Gastrocnemius medialis (tissue), 4 donors: ENCODE measurements around the gene RTN4RL1. TPM values are rescaled to one million over a fixed set of nuclear protein-coding genes. Genes with fewer than 3 reads are reported as not detected.

Experiments
- ATAC-seq, 2 donors: fragments of 150-250 bp; one replicate each; pipeline ENCODE4 v1.9.1; 2016
- DNase-seq, 2 donors: peaks; one replicate each; pipeline ENCODE4 v3.0.0-alpha.2; 2019
- H3K27ac ChIP-seq, 4 donors: fragments of 200-600 bp; sonication (generic); 1 replicate in 1 of 4; 2 replicates in 3 of 4; pipeline ENCODE4 v1.5.1; 2016 to 2018; ENCODE audit warnings: mild to moderate bottlenecking in 2 of 4, moderate library complexity in 1 of 4
- H3K27me3 ChIP-seq, 3 donors: fragments of 200-600 bp; sonication (generic) in 2 of 3; 1 replicate in 1 of 3; 2 replicates in 2 of 3; pipeline versions ENCODE4 v1.5.1 to v1.6.0; 2016 to 2019; ENCODE audit warnings: mild to moderate bottlenecking in 1 of 3, moderate library complexity in 1 of 3
- H3K36me3 ChIP-seq, 2 donors: fragments of 200-600 bp; sonication (generic) in 1 of 2; one replicate each; pipeline ENCODE4 v1.5.1; 2017 to 2018
- H3K4me1 ChIP-seq, 2 donors: fragments of 200-600 bp; sonication (generic) in 1 of 2; one replicate each; pipeline ENCODE4 v1.5.1; 2016 to 2017; ENCODE audit warnings: mild to moderate bottlenecking in 2 of 2
- H3K4me3 ChIP-seq, 4 donors: fragments of 200-600 bp; sonication (generic) in 3 of 4; 1 replicate in 1 of 4; 2 replicates in 3 of 4; pipeline ENCODE4 v1.5.1; 2016 to 2019; ENCODE audit warnings: mild to moderate bottlenecking in 2 of 4
- H3K9me3 ChIP-seq, 3 donors: fragments of 200-600 bp; sonication (generic) in 2 of 3; 1 replicate in 1 of 3; 2 replicates in 2 of 3; pipeline ENCODE4 v1.5.1; 2016 to 2019
- CTCF ChIP-seq, 5 experiments: fragments of 450-650 bp in 3 of 5; fragments of 200-600 bp in 2 of 5; sonication (generic) in 2 of 5; IDR thresholded peaks in 4 of 5; conservative IDR thresholded peaks in 1 of 5; 1 replicate in 4 of 5; 2 replicates in 1 of 5; pipeline ENCODE4 v1.5.1; 2016 to 2019; ENCODE audit warnings: antibody characterized with exemption in 5 of 5, mild to moderate bottlenecking in 3 of 5, moderate library complexity in 3 of 5
- POLR2A ChIP-seq, 2 donors: fragments of 450-650 bp; IDR thresholded peaks; one replicate each; pipeline ENCODE4 v1.6.1; 2017; ENCODE audit warnings: antibody characterized with exemption in 2 of 2, mild to moderate bottlenecking in 2 of 2, moderate library complexity in 2 of 2
- in situ Hi-C, 4 donors: fragments of 200-750 bp; cut with MboI; loops; one replicate each; pipeline versions ENCODE4 v1.15.0 to v1.8.0; 2017; ENCODE audit warnings: low sequenced_read_pairs in 4 of 4
- intact Hi-C: fragments of 100-400 bp; cut with DNase I; formaldehyde crosslinking; loops from one replicate; pipeline ENCODE4 v1.15.1; 2023; ENCODE audit warnings: low total_unique reads
- total RNA-seq, 4 donors: library from RNA; depleted of rRNA; stranded (reverse); fragments of >200 nt; gene quantifications; one replicate each; pipeline versions ENCODE4 v1.1.0 to v1.2.3, GENCODE V29; 2016

RTN4RL1 gene
- total RNA-seq, 4 donors from 2014 or later = 0.31 to 1.7 (median 1.2) TPM

- Histone ChIP-seq H3K36me3 (no peaks in the 10 kb centered on the region), H3K4me3 (peak overlapping the region; percentile 18 to 46 (median 30)), H3K27me3 (peaks cover 6 to 12% (median 8%) of the 10 kb centered on the region in 3 donors), H3K27ac (no peak overlapping the region), H3K9me3 (no peaks in the 10 kb centered on the region), H3K4me1 (peaks cover 30 to 32% of the 10 kb centered on the region in 2 donors)
- in situ Hi-C loops (loop anchor here (10.0 to 25.0 kb wide), 3 partner anchors 117 to 354 kb away; partner anchors contain the start of gene RTN4RL1 (in 1 of the 4)), intact Hi-C loops (loop anchor here (1.0 to 10.0 kb wide), 4 partner anchors 95 to 377 kb away; partner anchors contain the start of gene OVCA2)
- DNase-seq (no peak), ATAC-seq (peak in 1 of 2 donors; percentile 20)
- TF ChIP-seq POLR2A (IDR thresholded peaks at IDR 0.05) (no peak), CTCF (IDR thresholded peaks at IDR 0.05 in 4 of 5, conservative IDR thresholded peaks at IDR 0.05 in 1 of 5) (no peak)
These were observed 117.0 kb downstream of the RTN4RL1 start for GRCh38 chr17:1907909-1908698.

GRCh38 chr17:1907216-1907631 is 117.9 kb downstream of the RTN4RL1 start:
- H3K27me3 ChIP-seq = peaks cover 5 to 12% (median 6%) of the 10 kb centered on the region in 3 donors
- H3K4me1 ChIP-seq = peaks cover 30 to 32% of the 10 kb centered on the region in 2 donors
- DNase-seq = peak; percentile 52 to 59
- no peaks in the 10 kb centered on the region for H3K9me3 ChIP-seq
- in situ Hi-C loops (loop anchor here (10.0 to 25.0 kb wide), 3 partner anchors 118 to 355 kb away; partner anchors contain the start of gene RTN4RL1 (in 1 of the 4)), intact Hi-C loops (loop anchor here (10.0 kb wide), 1 partner anchor 378 kb away; no protein-coding TSS in a partner anchor)
- H3K36me3 ChIP-seq = no peaks in the 10 kb centered on the region
- H3K27ac ChIP-seq = no peak overlapping the region
- TF ChIP-seq POLR2A (IDR thresholded peaks at IDR 0.05) (no peak), CTCF (IDR thresholded peaks at IDR 0.05 in 4 of 5, conservative IDR thresholded peaks at IDR 0.05 in 1 of 5) (no peak)
- peak; percentile 60 to 61 for ATAC-seq
- no peak overlapping the region for H3K4me3 ChIP-seq

- H3K9me3 ChIP-seq = no peaks in the 10 kb centered on the region
- TF ChIP-seq CTCF (IDR thresholded peaks at IDR 0.05 in 4 of 5, conservative IDR thresholded peaks at IDR 0.05 in 1 of 5) (no peak), POLR2A (IDR thresholded peaks at IDR 0.05) (no peak)
- no peak overlapping the region for H3K4me3 ChIP-seq
- in situ Hi-C loops = loop anchor here (10.0 to 25.0 kb wide), 3 partner anchors 118 to 356 kb away; partner anchors contain the start of gene RTN4RL1 (in 1 of the 4)
- H3K27ac ChIP-seq = no peak overlapping the region
- DNase-seq = no peak
- no peak for ATAC-seq
- peaks cover 2 to 12% (median 5%) of the 10 kb centered on the region in 3 donors for H3K27me3 ChIP-seq
- H3K36me3 ChIP-seq = no peaks in the 10 kb centered on the region
- intact Hi-C loops = loop anchor here (10.0 kb wide), 1 partner anchor 378 kb away; no protein-coding TSS in a partner anchor
- peaks cover 30 to 32% of the 10 kb centered on the region in 2 donors for H3K4me1 ChIP-seq
These were observed 118.5 kb downstream of the RTN4RL1 start for GRCh38 chr17:1906662-1907101.

GRCh38 chr17:1905190-1905913 is 119.8 kb downstream of the RTN4RL1 start:
- Histone ChIP-seq H3K4me1 (peaks cover 30 to 32% of the 10 kb centered on the region in 2 donors), H3K27ac (peak overlapping the region in 1 of 4 donors; percentile 49), H3K36me3 (no peaks in the 10 kb centered on the region), H3K27me3 (peaks cover 0 to 12% (median 2%) of the 10 kb centered on the region in 3 donors), H3K9me3 (no peaks in the 10 kb centered on the region), H3K4me3 (no peak overlapping the region)
- TF ChIP-seq CTCF (IDR thresholded peaks at IDR 0.05 in 4 of 5, conservative IDR thresholded peaks at IDR 0.05 in 1 of 5) (no peak), POLR2A (IDR thresholded peaks at IDR 0.05) (no peak)
- in situ Hi-C loops = loop anchor here (10.0 to 25.0 kb wide), 3 partner anchors 119 to 357 kb away; partner anchors contain the start of gene RTN4RL1 (in 1 of the 4)
- no peak for ATAC-seq
- intact Hi-C loops = loop anchor here (10.0 kb wide), 1 partner anchor 379 kb away; no protein-coding TSS in a partner anchor
- no peak for DNase-seq
